DND-41 (cell line): ENCODE measurements around the gene CCDC68.

Source experiments
- CTCF ChIP-seq: IDR thresholded peaks from 2 replicates; pipeline ENCODE4 v1.5.1; 2012; ENCODE audit warnings: borderline replicate concordance, low read length, moderate library complexity, mild to moderate bottlenecking; ENCODE audit not compliant: poor library complexity, severe bottlenecking; ENCODE audit errors: extremely low read depth
- EZH2 ChIP-seq: IDR thresholded peaks from 3 replicates; pipeline ENCODE4 v1.6.1; 2012; ENCODE audit warnings: borderline replicate concordance, low read depth, mild to moderate bottlenecking, moderate library complexity, low read length, inconsistent platforms; ENCODE audit not compliant: severe bottlenecking

- TF ChIP-seq CTCF (no peak), EZH2 (no peak)
Observed at GRCh38 chr18:54938506-54938905, 20.8 kb downstream of the CCDC68 start.
